Epithelial cell of esophagus (primary cell): ENCODE data around the gene ARHGAP1.
A peak's percentile ranks its signal among the peaks of the same experiment; 100 is the strongest.
"Not testable (repeated sequence)": the region's sequence is repeated elsewhere in the genome, so short reads cannot be mapped to it uniquely, and the experiment has no call there.

Experiments used
- DNase-seq: peaks from one replicate; pipeline ENCODE4 v3.0.0; 2010; ENCODE audit warnings: low read depth
- H3K4me3 ChIP-seq: 2 replicates; pipeline ENCODE4 v1.5.1; 2011; ENCODE audit warnings: mild to moderate bottlenecking, low read length, control low read depth
- CTCF ChIP-seq: IDR thresholded peaks from 2 replicates; pipeline ENCODE4 v1.5.1; 2011; ENCODE audit warnings: low read depth, mild to moderate bottlenecking, low read length, control low read depth, inconsistent platforms; ENCODE audit not compliant: insufficient read depth; ENCODE audit errors: missing control alignments

Gene ARHGAP1

GRCh38 chr11:46712874-46713576, 12.6 kb upstream of the ARHGAP1 start:
- H3K4me3 ChIP-seq = no peak overlapping the region
- TF ChIP-seq CTCF = no peak
- DNase-seq = no peak

- no peak overlapping the region for H3K4me3 ChIP-seq
These were observed 10.9 kb upstream of the ARHGAP1 start for GRCh38 chr11:46711303-46711702.

GRCh38 chr11:46710821-46711269, 10.4 kb upstream of the ARHGAP1 start:
- TF ChIP-seq CTCF = no peak
- DNase-seq = peak; percentile 36
- no peak overlapping the region for H3K4me3 ChIP-seq

More at GRCh38 chr11:46711303-46711702, 10.9 kb upstream of the ARHGAP1 start:
- TF ChIP-seq CTCF = no peak
- no peak for DNase-seq

- not testable (repeated sequence) for H3K4me3 ChIP-seq, DNase-seq
These were observed 8.9 kb upstream of the ARHGAP1 start for GRCh38 chr11:46709351-46709750.

GRCh38 chr11:46706886-46707285, 6.5 kb upstream of the ARHGAP1 start:
- no peak overlapping the region for H3K4me3 ChIP-seq
- TF ChIP-seq CTCF = no peak
- no peak for DNase-seq

GRCh38 chr11:46705070-46705688, 4.8 kb upstream of the ARHGAP1 start:
- DNase-seq = no peak
- no peak overlapping the region for H3K4me3 ChIP-seq
- no peak for TF ChIP-seq CTCF

- H3K4me3 ChIP-seq = peak overlapping the region; percentile 99
- no peak for TF ChIP-seq CTCF
- DNase-seq = no peak
These were observed 747 bp upstream of the ARHGAP1 start for GRCh38 chr11:46701078-46701654.
